OCI-LY3 (cell line): Measurements from ENCODE around the gene KLHL3.

ENCODE experiments used
- H2AFZ ChIP-seq: fragments of 200-600, 300-600 bp; shearing (Covaris generic); 2 replicates; pipeline ENCODE4 v1.6.0; 2014; ENCODE audit warnings: antibody characterized with exemption, low read depth, low read length
- H3K27ac ChIP-seq: fragments of 200-600, 300-600 bp; sonication (generic); 2 replicates; pipeline ENCODE4 v1.5.1; 2014; ENCODE audit warnings: mild to moderate bottlenecking, low read length, moderate library complexity, mixed read lengths
- H3K27me3 ChIP-seq: fragments of 200-600, 300-600 bp; sonication (generic); 2 replicates; pipeline ENCODE4 v1.6.1; 2014; ENCODE audit warnings: low read depth, low read length, mixed read lengths
- H3K36me3 ChIP-seq: fragments of 200-600, 300-600 bp; sonication (generic); replicated peaks from 2 replicates; pipeline ENCODE3; 2014; ENCODE audit warnings: low read depth, low read length, mixed read lengths
- H3K4me1 ChIP-seq: fragments of 300-600, 200-600 bp; sonication (generic); 2 replicates; pipeline ENCODE4 v1.6.1; 2014; ENCODE audit warnings: low read length, mixed read lengths
- H3K4me2 ChIP-seq: fragments of 200-600, 300-600 bp; sonication (generic); 2 replicates; pipeline ENCODE4 v1.6.1; 2014; ENCODE audit warnings: low read length, mixed read lengths
- H3K4me3 ChIP-seq: fragments of 300-600, 200-600 bp; sonication (generic); 2 replicates; pipeline ENCODE4 v1.5.1; 2014; ENCODE audit warnings: antibody characterized with exemption, mild to moderate bottlenecking, low read length, moderate library complexity
- H3K79me2 ChIP-seq: fragments of 300-600, 200-600 bp; shearing (Covaris generic); 2 replicates; pipeline ENCODE4 v1.6.1; 2014; ENCODE audit warnings: mild to moderate bottlenecking, low read length, mixed read lengths
- H3K9ac ChIP-seq: fragments of 300-600, 200-600 bp; shearing (Covaris generic); 2 replicates; pipeline ENCODE4 v1.6.0; 2014; ENCODE audit warnings: mild to moderate bottlenecking, low read length, moderate library complexity
- H3K9me3 ChIP-seq: fragments of 200-600, 300-600 bp; shearing (Covaris generic); 2 replicates; pipeline ENCODE4 v1.6.1; 2014; ENCODE audit warnings: low read length, mixed read lengths; ENCODE audit not compliant: insufficient read depth
- H4K20me1 ChIP-seq: fragments of 200-600, 300-600 bp; sonication (generic); 2 replicates; pipeline ENCODE4 v1.6.1; 2016; ENCODE audit warnings: low read length, mixed read lengths; ENCODE audit not compliant: insufficient read depth
- CTCF ChIP-seq: fragments of 200-600, 300-600 bp; sonication (generic); IDR thresholded peaks from 2 replicates; pipeline ENCODE4 v1.5.1; 2014; ENCODE audit warnings: antibody characterized with exemption, low read length, low read depth
- EZH2phosphoT487 ChIP-seq: fragments of 200-600 bp; shearing (Covaris generic); IDR thresholded peaks from 2 replicates; pipeline ENCODE4 v1.6.1; 2018; ENCODE audit warnings: antibody characterized with exemption, mixed run types, low read depth

The KLHL3 gene

GRCh38 chr5:137679910-137680309, 56.0 kb downstream of the KLHL3 start:
- H3K9ac ChIP-seq: no peak overlapping the region
- no peak overlapping the region for H2AFZ ChIP-seq
- no peaks in the 10 kb centered on the region for H4K20me1 ChIP-seq
- no peak overlapping the region for H3K4me2 ChIP-seq
- H3K9me3 ChIP-seq: no peaks in the 10 kb centered on the region
- H3K4me1 ChIP-seq: no peaks in the 10 kb centered on the region
- H3K36me3 ChIP-seq: no peaks in the 10 kb centered on the region
- TF ChIP-seq EZH2phosphoT487 (no peak), CTCF (no peak)
- no peak overlapping the region for H3K4me3 ChIP-seq
- H3K79me2 ChIP-seq: no peaks in the 10 kb centered on the region
- H3K27ac ChIP-seq: no peak overlapping the region
- no peaks in the 10 kb centered on the region for H3K27me3 ChIP-seq

- Histone ChIP-seq H4K20me1 (no peaks in the 10 kb centered on the region), H3K4me3 (no peak overlapping the region), H3K27ac (no peak overlapping the region), H2AFZ (no peak overlapping the region), H3K27me3 (no peaks in the 10 kb centered on the region), H3K4me2 (no peak overlapping the region), H3K9ac (no peak overlapping the region), H3K79me2 (no peaks in the 10 kb centered on the region), H3K4me1 (no peaks in the 10 kb centered on the region), H3K9me3 (no peaks in the 10 kb centered on the region), H3K36me3 (no peaks in the 10 kb centered on the region)
- TF ChIP-seq EZH2phosphoT487 (no peak), CTCF (no peak)
These were observed 56.7 kb downstream of the KLHL3 start for GRCh38 chr5:137679195-137679594.

GRCh38 chr5:137672881-137673280, 63.0 kb downstream of the KLHL3 start:
- H3K9ac ChIP-seq: no peak overlapping the region
- H3K4me2 ChIP-seq: no peak overlapping the region
- TF ChIP-seq EZH2phosphoT487 (no peak), CTCF (no peak)
- no peaks in the 10 kb centered on the region for H4K20me1 ChIP-seq
- H3K4me3 ChIP-seq: no peak overlapping the region
- H2AFZ ChIP-seq: no peak overlapping the region
- H3K36me3 ChIP-seq: no peaks in the 10 kb centered on the region
- no peak overlapping the region for H3K27ac ChIP-seq
- H3K9me3 ChIP-seq: no peaks in the 10 kb centered on the region
- H3K79me2 ChIP-seq: no peaks in the 10 kb centered on the region
- no peaks in the 10 kb centered on the region for H3K27me3 ChIP-seq
- H3K4me1 ChIP-seq: no peaks in the 10 kb centered on the region

DNA sequence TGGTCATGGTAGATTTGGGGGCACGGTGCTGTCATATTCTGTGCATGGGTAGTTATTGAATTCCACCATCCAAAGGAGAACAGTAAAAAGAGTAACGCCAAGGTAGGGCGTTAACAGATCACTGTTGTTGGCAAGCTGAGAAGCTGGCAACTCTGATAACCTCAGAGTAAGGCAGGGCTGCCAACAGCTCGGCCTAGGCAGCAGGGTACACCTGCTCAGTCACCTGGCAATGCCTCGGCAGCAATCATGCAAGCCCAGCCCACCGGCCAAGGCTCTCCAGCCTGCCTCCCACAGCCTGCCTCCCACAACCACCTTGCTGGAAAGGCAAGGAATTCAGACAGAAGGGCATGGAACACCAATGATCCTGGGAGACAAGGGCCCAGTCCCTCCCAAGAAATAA, 63.9 kb downstream of the KLHL3 start:
- H2AFZ ChIP-seq: no peak overlapping the region
- no peaks in the 10 kb centered on the region for H3K4me1 ChIP-seq
- no peak overlapping the region for H3K4me3 ChIP-seq
- H3K9me3 ChIP-seq: no peaks in the 10 kb centered on the region
- H3K36me3 ChIP-seq: no peaks in the 10 kb centered on the region
- H4K20me1 ChIP-seq: no peaks in the 10 kb centered on the region
- no peak overlapping the region for H3K4me2 ChIP-seq
- H3K27ac ChIP-seq: no peak overlapping the region
- H3K9ac ChIP-seq: no peak overlapping the region
- H3K27me3 ChIP-seq: no peaks in the 10 kb centered on the region
- no peaks in the 10 kb centered on the region for H3K79me2 ChIP-seq
- TF ChIP-seq EZH2phosphoT487: no peak
- no peak for TF ChIP-seq CTCF
